BLaER1 (cell line): ENCODE measurements around the gene NSRP1.
A peak's percentile ranks its signal among the peaks of the same experiment; 100 is the strongest.

Source experiments
- H3K27ac ChIP-seq: shearing (Covaris generic); formaldehyde crosslinking; 2 replicates; pipeline ENCODE4 v1.8.1; 2022
- H3K27me3 ChIP-seq: shearing (Covaris generic); formaldehyde crosslinking; 2 replicates; pipeline ENCODE4 v1.8.1; 2022
- H3K36me3 ChIP-seq: shearing (Covaris generic); formaldehyde crosslinking; 2 replicates; pipeline ENCODE4 v1.8.1; 2022
- H3K4me1 ChIP-seq: shearing (Covaris generic); formaldehyde crosslinking; 2 replicates; pipeline ENCODE4 v1.8.1; 2022
- H3K4me2 ChIP-seq: shearing (Covaris generic); formaldehyde crosslinking; 2 replicates; pipeline ENCODE4 v1.8.1; 2022
- H3K4me3 ChIP-seq: shearing (Covaris generic); formaldehyde crosslinking; 2 replicates; pipeline ENCODE4 v1.8.1; 2022
- H3K9ac ChIP-seq: shearing (Covaris generic); formaldehyde crosslinking; 2 replicates; pipeline ENCODE4 v1.8.1; 2022
- H3K9me3 ChIP-seq: shearing (Covaris generic); formaldehyde crosslinking; 2 replicates; pipeline ENCODE4 v1.8.1; 2022
- H4K20me1 ChIP-seq: shearing (Covaris generic); formaldehyde crosslinking; 2 replicates; pipeline ENCODE4 v1.8.1; 2022
- Cebpa-rat ChIP-seq: shearing (Covaris generic); IDR thresholded peaks from 2 replicates; pipeline ENCODE4 v1.8.1; 2022

Gene NSRP1

GRCh38 chr17:30203471-30203981, 86.9 kb downstream of the NSRP1 start:
- no peaks in the 10 kb centered on the region for H3K27me3 ChIP-seq
- no peak overlapping the region for H3K9ac ChIP-seq
- no peak overlapping the region for H3K4me2 ChIP-seq
- peaks cover 9% of the 10 kb centered on the region for H3K4me1 ChIP-seq
- H3K36me3 ChIP-seq: no peaks in the 10 kb centered on the region
- TF ChIP-seq Cebpa-rat: no peak
- H3K9me3 ChIP-seq: no peaks in the 10 kb centered on the region
- no peaks in the 10 kb centered on the region for H4K20me1 ChIP-seq
- H3K4me3 ChIP-seq: no peak overlapping the region
- H3K27ac ChIP-seq: no peak overlapping the region

- Histone ChIP-seq H3K9ac (no peak overlapping the region), H3K27ac (no peak overlapping the region), H3K4me2 (peak overlapping the region; percentile 26; the same call in 1 of the 2 replicates), H3K4me1 (peaks cover 11% of the 10 kb centered on the region), H3K9me3 (no peaks in the 10 kb centered on the region), H3K27me3 (no peaks in the 10 kb centered on the region), H4K20me1 (no peaks in the 10 kb centered on the region), H3K36me3 (no peaks in the 10 kb centered on the region), H3K4me3 (no peak overlapping the region)
- no peak for TF ChIP-seq Cebpa-rat
These were observed 91.0 kb downstream of the NSRP1 start for GRCh38 chr17:30207655-30208054.

DNA sequence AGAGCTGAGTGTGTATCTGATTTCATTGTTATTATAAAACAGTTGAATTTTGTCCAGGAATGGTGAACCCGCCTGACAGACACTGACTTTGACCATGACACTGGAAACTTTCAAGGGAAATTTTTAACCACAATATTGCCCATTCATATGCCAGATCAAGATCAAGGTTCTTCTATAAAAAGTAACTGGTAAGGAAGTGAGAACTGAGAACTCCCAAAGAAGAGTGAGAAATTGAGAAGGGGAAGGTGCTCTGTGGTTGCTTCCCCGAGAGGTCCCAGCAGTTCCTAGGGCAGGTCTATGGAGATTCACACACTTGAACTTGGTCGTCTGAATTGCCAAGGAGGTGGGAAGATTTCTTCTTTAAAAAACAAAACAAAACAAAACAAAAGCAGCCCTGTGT, 91.6 kb downstream of the NSRP1 start:
- no peaks in the 10 kb centered on the region for H3K9me3 ChIP-seq
- no peaks in the 10 kb centered on the region for H4K20me1 ChIP-seq
- no peaks in the 10 kb centered on the region for H3K27me3 ChIP-seq
- TF ChIP-seq Cebpa-rat: no peak
- peaks cover 11% of the 10 kb centered on the region for H3K4me1 ChIP-seq
- H3K27ac ChIP-seq: no peak overlapping the region
- no peak overlapping the region for H3K9ac ChIP-seq
- H3K36me3 ChIP-seq: no peaks in the 10 kb centered on the region
- peak overlapping the region; percentile 26; the same call in 1 of the 2 replicates for H3K4me2 ChIP-seq
- no peak overlapping the region for H3K4me3 ChIP-seq

GRCh38 chr17:30209930-30210329, 93.3 kb downstream of the NSRP1 start:
- Histone ChIP-seq H3K9ac (no peak overlapping the region), H3K4me3 (no peak overlapping the region), H3K27ac (no peak overlapping the region), H4K20me1 (no peaks in the 10 kb centered on the region), H3K9me3 (no peaks in the 10 kb centered on the region), H3K27me3 (no peaks in the 10 kb centered on the region), H3K4me1 (peaks cover 11% of the 10 kb centered on the region), H3K36me3 (no peaks in the 10 kb centered on the region), H3K4me2 (no peak overlapping the region)
- TF ChIP-seq Cebpa-rat: no peak

DNA sequence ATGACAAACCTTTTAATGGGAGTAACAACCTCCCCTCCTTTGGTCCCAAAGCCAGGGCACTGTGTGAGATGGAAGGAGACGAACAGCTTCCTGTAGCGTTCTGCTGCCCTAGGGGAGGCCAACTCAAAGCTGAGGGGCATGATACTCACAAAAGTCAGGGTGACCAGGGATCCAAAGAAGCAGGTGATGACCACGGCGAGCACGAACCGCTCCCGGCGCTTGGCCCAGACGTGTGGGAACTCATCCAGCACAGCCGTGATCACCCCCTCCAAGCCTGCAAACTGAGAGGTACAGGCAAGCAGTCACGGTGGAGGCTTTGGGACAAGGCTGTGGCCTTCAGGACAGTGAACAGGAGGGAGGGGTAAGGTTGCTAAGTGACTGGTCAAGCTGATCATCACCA, 93.8 kb downstream of the NSRP1 start:
- no peak overlapping the region for H3K9ac ChIP-seq
- H3K4me2 ChIP-seq: no peak overlapping the region
- no peaks in the 10 kb centered on the region for H3K9me3 ChIP-seq
- no peaks in the 10 kb centered on the region for H4K20me1 ChIP-seq
- H3K27me3 ChIP-seq: no peaks in the 10 kb centered on the region
- no peak for TF ChIP-seq Cebpa-rat
- H3K27ac ChIP-seq: no peak overlapping the region
- no peaks in the 10 kb centered on the region for H3K36me3 ChIP-seq
- H3K4me3 ChIP-seq: no peak overlapping the region
- peaks cover 11% of the 10 kb centered on the region for H3K4me1 ChIP-seq

- no peak overlapping the region for H3K27ac ChIP-seq
- H3K9ac ChIP-seq: no peak overlapping the region
- H3K36me3 ChIP-seq: no peaks in the 10 kb centered on the region
- H4K20me1 ChIP-seq: no peaks in the 10 kb centered on the region
- no peak overlapping the region for H3K4me2 ChIP-seq
- H3K4me3 ChIP-seq: no peak overlapping the region
- no peak for TF ChIP-seq Cebpa-rat
- peaks cover 11% of the 10 kb centered on the region for H3K4me1 ChIP-seq
- no peaks in the 10 kb centered on the region for H3K9me3 ChIP-seq
- H3K27me3 ChIP-seq: no peaks in the 10 kb centered on the region
These were observed 94.3 kb downstream of the NSRP1 start for GRCh38 chr17:30210901-30211300.

- H3K4me1 ChIP-seq: peaks cover 11% of the 10 kb centered on the region
- H4K20me1 ChIP-seq: no peaks in the 10 kb centered on the region
- H3K27ac ChIP-seq: no peak overlapping the region
- no peaks in the 10 kb centered on the region for H3K9me3 ChIP-seq
- TF ChIP-seq Cebpa-rat: no peak
- H3K9ac ChIP-seq: no peak overlapping the region
- no peaks in the 10 kb centered on the region for H3K27me3 ChIP-seq
- no peaks in the 10 kb centered on the region for H3K36me3 ChIP-seq
- H3K4me3 ChIP-seq: no peak overlapping the region
- no peak overlapping the region for H3K4me2 ChIP-seq
These were observed 94.8 kb downstream of the NSRP1 start for GRCh38 chr17:30211371-30211770.

GRCh38 chr17:30212750-30213149, 96.1 kb downstream of the NSRP1 start:
- H3K9ac ChIP-seq: no peak overlapping the region
- H3K27me3 ChIP-seq: no peaks in the 10 kb centered on the region
- H3K36me3 ChIP-seq: no peaks in the 10 kb centered on the region
- no peak for TF ChIP-seq Cebpa-rat
- H4K20me1 ChIP-seq: no peaks in the 10 kb centered on the region
- no peak overlapping the region for H3K4me3 ChIP-seq
- no peak overlapping the region for H3K4me2 ChIP-seq
- peaks cover 10% of the 10 kb centered on the region for H3K4me1 ChIP-seq
- H3K9me3 ChIP-seq: no peaks in the 10 kb centered on the region
- H3K27ac ChIP-seq: no peak overlapping the region

DNA sequence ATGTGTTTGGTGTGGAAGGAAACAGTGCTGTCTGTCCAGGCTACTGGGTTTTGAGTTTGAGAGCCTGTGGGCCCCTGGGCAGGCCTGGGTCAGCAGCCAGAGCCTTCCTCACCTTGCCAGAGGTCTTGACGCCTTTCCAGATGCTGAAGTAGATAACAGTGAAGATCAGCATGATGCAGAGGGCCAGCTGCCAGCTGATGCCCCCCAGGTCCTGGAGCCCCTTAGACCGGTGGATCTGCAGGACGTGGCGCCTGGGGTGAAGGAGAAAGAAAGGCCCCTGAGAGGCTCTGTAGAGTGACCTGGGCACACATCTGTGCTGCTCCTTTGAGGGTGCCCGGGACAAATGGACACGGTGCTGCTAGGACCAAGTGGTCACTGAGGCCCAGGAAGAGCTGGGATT, 100.4 kb downstream of the NSRP1 start:
- no peak overlapping the region for H3K9ac ChIP-seq
- no peak overlapping the region for H3K27ac ChIP-seq
- no peak overlapping the region for H3K4me2 ChIP-seq
- H3K4me3 ChIP-seq: no peak overlapping the region
- H3K4me1 ChIP-seq: no peaks in the 10 kb centered on the region
- no peak for TF ChIP-seq Cebpa-rat
- no peaks in the 10 kb centered on the region for H3K9me3 ChIP-seq
- no peaks in the 10 kb centered on the region for H4K20me1 ChIP-seq
- no peaks in the 10 kb centered on the region for H3K27me3 ChIP-seq
- H3K36me3 ChIP-seq: no peaks in the 10 kb centered on the region

DNA sequence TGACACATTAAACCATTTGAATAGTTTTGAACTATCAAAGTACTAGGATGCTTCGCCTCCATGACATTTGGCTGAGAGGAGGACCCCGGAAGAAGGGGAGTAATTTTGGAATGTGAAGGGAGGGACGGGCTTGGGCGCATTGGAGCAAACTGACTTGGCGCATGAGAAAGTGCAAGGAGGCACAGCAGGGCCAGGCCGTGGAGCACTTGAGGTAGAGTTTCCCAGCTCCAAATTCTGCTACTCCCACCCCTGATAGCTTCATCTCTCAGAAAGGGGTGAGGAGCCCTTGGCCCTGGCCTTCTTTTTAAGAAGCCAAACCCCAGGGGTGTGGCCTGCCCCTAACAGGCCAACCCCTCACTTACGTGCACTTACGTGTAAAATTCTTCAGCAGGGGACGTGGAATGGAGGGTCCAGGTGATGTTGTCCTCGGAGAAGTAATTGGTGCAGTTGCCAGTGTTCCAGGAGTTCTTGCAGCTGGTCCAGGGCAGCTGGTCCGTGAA, 101.2 kb downstream of the NSRP1 start:
- H3K4me1 ChIP-seq: no peaks in the 10 kb centered on the region
- H3K4me2 ChIP-seq: no peak overlapping the region
- no peaks in the 10 kb centered on the region for H4K20me1 ChIP-seq
- H3K27ac ChIP-seq: no peak overlapping the region
- TF ChIP-seq Cebpa-rat: no peak
- H3K27me3 ChIP-seq: no peaks in the 10 kb centered on the region
- H3K4me3 ChIP-seq: no peak overlapping the region
- H3K9me3 ChIP-seq: no peaks in the 10 kb centered on the region
- no peak overlapping the region for H3K9ac ChIP-seq
- H3K36me3 ChIP-seq: no peaks in the 10 kb centered on the region

GRCh38 chr17:30218799-30219198, 102.2 kb downstream of the NSRP1 start:
- no peak overlapping the region for H3K4me3 ChIP-seq
- TF ChIP-seq Cebpa-rat: no peak

More at GRCh38 chr17:30218799-30219198, 102.2 kb downstream of the NSRP1 start:
- H3K36me3 ChIP-seq: no peaks in the 10 kb centered on the region
- H3K9ac ChIP-seq: no peak overlapping the region
- H3K4me1 ChIP-seq: no peaks in the 10 kb centered on the region
- no peaks in the 10 kb centered on the region for H3K27me3 ChIP-seq
- no peaks in the 10 kb centered on the region for H3K9me3 ChIP-seq
- H4K20me1 ChIP-seq: no peaks in the 10 kb centered on the region
- no peak overlapping the region for H3K27ac ChIP-seq
- H3K4me2 ChIP-seq: no peak overlapping the region
